Measurements from ENCODE around the gene WIPF1.

The WIPF1 gene

GRCh38 chr2:174516501-174517378 is 80.9 kb downstream of the WIPF1 start:
- no peak overlapping the region for H3K27ac ChIP-seq
- TF ChIP-seq, protein P1, sequence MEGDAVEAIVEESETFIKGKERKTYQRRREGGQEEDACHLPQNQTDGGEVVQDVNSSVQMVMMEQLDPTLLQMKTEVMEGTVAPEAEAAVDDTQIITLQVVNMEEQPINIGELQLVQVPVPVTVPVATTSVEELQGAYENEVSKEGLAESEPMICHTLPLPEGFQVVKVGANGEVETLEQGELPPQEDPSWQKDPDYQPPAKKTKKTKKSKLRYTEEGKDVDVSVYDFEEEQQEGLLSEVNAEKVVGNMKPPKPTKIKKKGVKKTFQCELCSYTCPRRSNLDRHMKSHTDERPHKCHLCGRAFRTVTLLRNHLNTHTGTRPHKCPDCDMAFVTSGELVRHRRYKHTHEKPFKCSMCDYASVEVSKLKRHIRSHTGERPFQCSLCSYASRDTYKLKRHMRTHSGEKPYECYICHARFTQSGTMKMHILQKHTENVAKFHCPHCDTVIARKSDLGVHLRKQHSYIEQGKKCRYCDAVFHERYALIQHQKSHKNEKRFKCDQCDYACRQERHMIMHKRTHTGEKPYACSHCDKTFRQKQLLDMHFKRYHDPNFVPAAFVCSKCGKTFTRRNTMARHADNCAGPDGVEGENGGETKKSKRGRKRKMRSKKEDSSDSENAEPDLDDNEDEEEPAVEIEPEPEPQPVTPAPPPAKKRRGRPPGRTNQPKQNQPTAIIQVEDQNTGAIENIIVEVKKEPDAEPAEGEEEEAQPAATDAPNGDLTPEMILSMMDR (conservative IDR thresholded peaks at IDR 0.05): no peak
- TF ChIP-seq ZFX (IDR thresholded peaks at IDR 0.05): no peak

DNA sequence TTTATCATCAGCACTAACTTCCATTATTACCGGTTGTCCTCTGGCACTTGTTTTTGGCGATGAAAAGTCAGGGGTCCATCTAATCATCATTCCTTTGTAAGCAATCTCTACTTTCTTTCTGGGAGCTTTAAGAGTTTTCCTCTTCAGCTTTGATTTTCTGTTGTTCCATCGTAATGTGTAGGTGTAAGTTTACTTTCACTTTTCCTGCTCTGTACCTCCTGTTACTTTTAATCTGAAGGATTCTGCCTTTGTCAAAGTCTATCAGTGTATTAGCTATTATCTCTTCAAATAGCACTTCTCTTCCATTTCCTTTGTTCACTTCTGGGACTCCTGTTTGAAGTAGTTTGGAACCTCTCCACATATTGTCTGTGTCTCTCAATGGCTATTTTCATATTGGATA is 85.3 kb downstream of the WIPF1 start:
- no peak for TF ChIP-seq ZFX (IDR thresholded peaks at IDR 0.05)
- TF ChIP-seq, protein P1 (conservative IDR thresholded peaks at IDR 0.05): no peak
- no peak overlapping the region for H3K27ac ChIP-seq

GRCh38 chr2:174511580-174512260 is 85.9 kb downstream of the WIPF1 start:
- TF ChIP-seq ZFX (IDR thresholded peaks at IDR 0.05): no peak
- TF ChIP-seq, protein P1 (conservative IDR thresholded peaks at IDR 0.05): no peak
- no peak overlapping the region for H3K27ac ChIP-seq

- TF ChIP-seq, protein P1 (conservative IDR thresholded peaks at IDR 0.05): no peak
- TF ChIP-seq ZFX (IDR thresholded peaks at IDR 0.05): no peak
- H3K27ac ChIP-seq: no peak overlapping the region
These were observed 86.9 kb downstream of the WIPF1 start for GRCh38 chr2:174510583-174511189.

All from C4-2B (cell line).